ENCODE data around the gene FBLIM1. TPM values are rescaled to one million over a fixed set of nuclear protein-coding genes. Genes with fewer than 3 reads are reported as not detected.

Gene FBLIM1
- total RNA-seq, 1 experiment from 2014 or later = 64.7 TPM

DNA sequence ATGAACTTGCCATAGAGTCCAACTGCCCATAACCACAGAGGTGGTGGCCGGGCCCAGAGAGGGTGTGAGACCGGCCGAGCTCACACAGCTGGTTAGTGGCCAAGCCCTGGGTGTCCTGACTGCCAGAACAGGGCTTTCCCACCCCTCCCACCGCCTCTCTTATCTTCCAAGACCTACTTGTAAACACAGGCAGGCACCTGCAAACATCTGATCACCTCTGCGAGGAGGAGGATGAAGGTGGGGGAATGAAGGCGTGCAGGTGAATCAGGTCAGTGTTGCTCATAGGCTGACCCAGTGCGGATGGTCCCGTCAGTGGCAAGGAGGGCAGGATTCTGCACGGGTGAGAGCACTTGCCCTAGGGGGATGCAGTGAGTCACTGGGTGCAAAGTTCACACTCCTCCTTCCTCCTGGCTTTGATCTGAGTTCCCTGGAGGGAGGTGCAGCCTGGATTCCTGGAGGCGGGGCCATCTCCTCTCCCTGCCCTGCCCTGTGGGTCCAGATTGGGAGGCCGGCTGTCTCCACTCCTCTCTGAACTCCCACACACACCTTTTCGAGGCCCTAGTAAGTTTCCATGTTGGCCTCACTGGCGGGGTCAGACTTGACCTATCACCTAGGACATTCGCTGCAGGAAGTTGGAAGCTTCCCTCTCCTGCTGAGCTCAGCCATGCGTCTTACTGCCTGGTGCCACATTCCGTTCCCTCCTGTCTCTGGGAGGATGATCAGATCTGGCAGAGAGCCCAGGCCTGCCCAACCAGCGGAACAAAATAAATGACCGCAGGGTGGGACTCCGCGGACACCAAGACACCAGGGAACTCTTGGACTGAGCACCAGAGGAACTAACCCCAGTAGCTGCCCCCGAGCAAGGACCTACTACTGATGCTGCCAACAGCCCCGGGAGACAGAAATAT lies 41.6 kb downstream of the FBLIM1 start:
- H3T11ph ChIP-seq (ENCODE audit: low read length) = no peak overlapping the region
- H2AFZ ChIP-seq (ENCODE audit: low read length) = no peak overlapping the region
- WGBS (ENCODE audit: extremely low coverage, insufficient read length, low lambda C conversion rate) = no CpG with 5 or more reads among the region's 22 CpGs
- no peak overlapping the region for H4K91ac ChIP-seq (ENCODE audit: insufficient read length, low read depth, low read length)
- no peak overlapping the region for H2BK20ac ChIP-seq (ENCODE audit: low read depth, low read length, poor library complexity, severe bottlenecking)
- no peak overlapping the region for H3K4me2 ChIP-seq (ENCODE audit: insufficient read depth, insufficient read length, low read length)
- H2AK5ac ChIP-seq (ENCODE audit: insufficient read length, low read length) = no peak overlapping the region
- Mint-ChIP-seq H3K4me1 (peaks cover 20 to 23% of the 10 kb centered on the region in 2 experiments), H3K27me3 (ENCODE audit: low read depth) (peaks cover 2% of the 10 kb centered on the region; the same call in 1 of the 2 replicates), H3K27ac (peak overlapping the region in 2 of 3 experiments; percentile 56 to 78; a peak in 4 of 7 replicates), H3K36me3 (ENCODE audit: insufficient read depth in 1 of 3, low read depth in 3 of 3) (no peaks in the 10 kb centered on the region), H3K4me3 (0 out of 5 replicates have a peak overlapping the region, but pooled peaks of 1 of the 2 experiments have one; percentile 31), H3K9me3 (no peaks in the 10 kb centered on the region)
- H4K5ac ChIP-seq (ENCODE audit: insufficient read length, low read depth, low read length) = no peak overlapping the region
- no peaks in the 10 kb centered on the region for H3K23me2 ChIP-seq (ENCODE audit: insufficient read length, low read depth, low read length, poor library complexity, severe bottlenecking)
- H3K14ac ChIP-seq (ENCODE audit: insufficient read depth, low read length) = no peak overlapping the region
- no peak for TF ChIP-seq CTCF (conservative IDR thresholded peaks at IDR 0.05)
- no peaks in the 10 kb centered on the region for H3K79me1 ChIP-seq (ENCODE audit: insufficient read depth, low read depth, low read length, poor library complexity, severe bottlenecking)
- no peak overlapping the region for H3K4ac ChIP-seq (ENCODE audit: low read depth, low read length)
- no peak overlapping the region for H2BK12ac ChIP-seq (ENCODE audit: insufficient read length, low read depth, low read length)
- H3K79me2 ChIP-seq (ENCODE audit: insufficient read depth, low read length) = no peaks in the 10 kb centered on the region
- H3K27ac ChIP-seq (ENCODE audit: insufficient read length, low read depth, low read length) = no peak overlapping the region
- H3K9me3 ChIP-seq (ENCODE audit: control insufficient read depth, low read depth, low read length) = no peaks in the 10 kb centered on the region
- no peak overlapping the region for H3K23ac ChIP-seq (ENCODE audit: insufficient read length, low read depth, low read length)
- DNase-seq = peak; percentile 79
- no peak overlapping the region for H3K9ac ChIP-seq (ENCODE audit: extremely low read depth, insufficient read length, low read length)
- H2BK5ac ChIP-seq (ENCODE audit: insufficient read length, low read length) = no peak overlapping the region
- no peak overlapping the region for H4K8ac ChIP-seq (replicated peaks; ENCODE audit: insufficient read length, low read depth, low read length)
- peaks cover 5% of the 10 kb centered on the region; the same call in 1 of the 2 replicates for H3K4me1 ChIP-seq (ENCODE audit: insufficient read depth, low read length)
- no peaks in the 10 kb centered on the region for H3K27me3 ChIP-seq (ENCODE audit: insufficient read depth, low read length)
- H4K20me1 ChIP-seq (ENCODE audit: control insufficient read depth, insufficient read depth, insufficient read length) = no peaks in the 10 kb centered on the region
- H3K18ac ChIP-seq (ENCODE audit: insufficient read length, low read depth, low read length) = peak overlapping the region; percentile 33
- H2BK120ac ChIP-seq (ENCODE audit: low read depth, low read length, poor library complexity, severe bottlenecking) = no peak overlapping the region
- H3K56ac ChIP-seq (ENCODE audit: insufficient read length, low read depth, low read length) = no peak overlapping the region
- H2BK15ac ChIP-seq (ENCODE audit: low read depth, low read length) = no peak overlapping the region
